ENCODE measurements around the gene SVEP1.
"Not testable (repeated sequence)": the region's sequence is repeated elsewhere in the genome, so short reads cannot be mapped to it uniquely, and the experiment has no call there.

Gene SVEP1

DNA sequence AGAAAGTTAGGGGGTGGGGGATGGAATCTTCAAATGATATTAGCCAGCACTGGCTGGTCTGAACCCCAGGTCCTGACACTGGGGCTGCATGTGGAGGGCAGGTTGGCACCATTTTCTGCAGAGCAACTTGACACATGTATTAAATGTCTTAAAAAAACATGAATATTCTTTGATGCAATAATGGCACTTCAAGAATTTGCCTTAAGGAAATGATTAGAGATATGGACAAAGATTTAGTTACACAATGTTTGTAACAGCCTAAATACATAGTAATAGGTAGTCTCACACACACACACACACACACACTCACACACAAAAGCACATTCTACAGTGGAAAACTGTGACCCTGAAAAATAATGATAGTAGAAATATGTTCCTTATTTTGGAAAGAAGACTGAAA lies 3.6 kb downstream of the SVEP1 start:
- DNase-seq = no peak

DNA sequence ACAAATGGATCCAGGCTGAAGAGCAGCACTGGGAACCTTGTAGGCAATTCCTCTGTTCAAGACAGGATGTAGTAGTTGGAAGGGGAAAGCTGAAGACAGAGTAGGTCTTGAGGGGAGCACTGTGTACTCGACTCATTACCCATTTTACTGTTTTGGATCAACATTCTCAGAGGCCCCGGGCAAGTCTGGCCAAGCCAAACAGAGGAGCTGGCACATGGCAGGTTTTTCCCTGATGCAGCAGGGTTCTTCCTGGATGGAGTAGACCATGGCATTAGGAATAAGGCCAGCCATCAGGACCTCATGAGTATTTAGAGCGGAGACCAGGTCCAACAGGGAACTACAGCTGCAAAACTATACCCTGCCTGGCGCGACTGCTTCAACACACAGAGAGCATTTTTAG lies 4.4 kb downstream of the SVEP1 start:
- DNase-seq = no peak

DNA sequence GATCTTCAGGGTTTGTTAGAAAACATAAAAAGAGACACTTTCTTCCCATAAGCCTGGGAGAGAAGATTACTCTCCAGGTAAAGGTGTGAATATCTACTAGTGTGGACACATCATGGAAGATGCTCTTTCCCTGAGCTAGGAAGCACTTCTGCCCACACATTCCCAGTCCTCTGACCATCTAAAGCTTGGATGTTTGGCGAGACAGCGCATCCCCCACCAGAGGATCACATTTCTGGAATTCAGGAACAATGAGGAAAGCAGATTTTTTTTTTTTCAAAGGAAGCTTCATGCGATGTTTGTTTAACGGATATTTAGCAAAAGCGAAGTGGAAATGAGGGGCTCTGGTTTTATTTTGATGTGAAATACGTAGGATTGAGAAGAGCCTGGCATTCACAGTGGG lies 6.2 kb downstream of the SVEP1 start:
- no peak for DNase-seq

DNA sequence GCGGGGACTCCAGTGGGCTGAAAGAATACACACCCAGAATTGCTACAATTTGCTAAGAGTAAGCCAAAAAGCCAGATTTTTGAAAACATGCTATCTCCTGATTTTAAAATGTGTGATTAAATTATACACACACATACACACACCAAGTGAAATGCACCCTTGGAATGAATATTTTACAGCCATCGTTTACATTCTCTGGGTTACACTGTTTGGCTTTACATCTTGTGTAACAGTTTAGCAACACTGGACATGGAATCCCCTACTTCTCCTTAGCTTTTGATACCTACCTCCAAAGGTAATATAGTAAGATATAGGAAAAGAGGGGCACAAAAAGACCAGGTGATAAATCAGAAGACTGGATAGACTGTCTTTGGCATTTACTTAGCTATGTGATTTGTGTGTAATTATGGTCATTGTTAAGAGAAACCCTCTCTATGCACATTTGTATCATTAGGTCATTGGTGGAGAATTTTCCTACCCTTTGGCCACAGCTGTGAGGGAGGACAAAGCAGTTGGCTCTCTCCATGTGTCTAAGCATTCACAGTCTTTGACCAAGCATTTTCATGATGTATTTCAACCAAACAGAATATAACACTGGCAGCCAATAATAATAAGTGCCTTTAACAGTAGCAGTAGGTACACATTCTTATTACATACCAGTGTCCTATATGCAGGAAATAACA lies 7.6 kb downstream of the SVEP1 start:
- no peak for DNase-seq

DNA sequence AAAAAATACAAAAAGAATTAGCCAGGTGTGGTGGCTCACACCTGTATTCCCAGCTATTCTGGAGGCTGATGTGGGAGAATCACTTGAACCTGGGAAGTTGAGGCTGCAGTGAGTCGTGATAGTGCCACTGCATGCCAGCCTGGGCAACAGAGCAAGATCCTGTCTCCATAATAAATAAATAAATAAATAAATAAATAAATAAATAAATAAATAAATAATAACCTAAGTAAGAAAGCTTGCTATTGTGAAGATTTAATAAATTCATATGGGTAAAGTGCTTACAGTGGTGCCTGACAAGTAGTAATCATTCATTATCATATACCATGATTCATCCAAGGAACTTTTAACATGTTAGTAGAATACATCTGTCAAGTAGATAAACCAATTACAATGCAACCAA lies 13.4 kb downstream of the SVEP1 start:
- DNase-seq = no peak

DNA sequence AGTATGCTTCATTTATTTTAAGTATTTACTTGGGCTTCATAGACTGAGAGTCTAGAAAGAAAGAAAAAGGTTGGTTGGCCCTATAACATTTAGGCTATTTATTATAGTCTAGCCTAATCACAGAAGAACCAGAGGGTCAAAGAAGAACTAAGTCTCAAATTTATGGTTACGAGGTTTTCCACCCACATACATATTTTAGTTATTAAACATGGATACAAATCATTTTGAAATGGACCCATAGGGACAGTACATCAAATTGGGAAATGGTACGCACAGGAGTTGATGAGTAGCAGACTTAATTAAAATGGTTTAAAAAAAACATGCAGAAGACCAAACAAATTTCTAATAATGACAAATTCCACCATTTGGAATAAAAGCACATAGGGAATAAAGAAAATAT lies 17.7 kb downstream of the SVEP1 start:
- no peak for DNase-seq

DNA sequence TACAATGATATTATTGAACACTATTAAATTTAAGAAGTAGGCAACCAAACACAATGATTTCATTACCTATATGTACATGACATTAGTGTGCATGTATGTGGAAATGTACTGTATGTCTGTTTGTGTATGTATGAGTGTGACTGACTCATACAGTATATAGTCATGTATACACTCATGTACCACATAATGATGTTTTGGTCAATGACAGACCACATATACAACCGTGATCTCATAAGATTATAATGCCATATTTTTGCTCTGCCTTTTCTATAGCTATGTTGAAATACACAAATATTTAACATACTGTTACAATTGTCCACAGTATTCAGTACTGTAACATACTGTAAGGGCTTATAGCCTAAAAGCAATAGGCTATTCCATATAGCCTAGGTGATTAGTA lies 19.7 kb downstream of the SVEP1 start:
- no peak for DNase-seq

DNA sequence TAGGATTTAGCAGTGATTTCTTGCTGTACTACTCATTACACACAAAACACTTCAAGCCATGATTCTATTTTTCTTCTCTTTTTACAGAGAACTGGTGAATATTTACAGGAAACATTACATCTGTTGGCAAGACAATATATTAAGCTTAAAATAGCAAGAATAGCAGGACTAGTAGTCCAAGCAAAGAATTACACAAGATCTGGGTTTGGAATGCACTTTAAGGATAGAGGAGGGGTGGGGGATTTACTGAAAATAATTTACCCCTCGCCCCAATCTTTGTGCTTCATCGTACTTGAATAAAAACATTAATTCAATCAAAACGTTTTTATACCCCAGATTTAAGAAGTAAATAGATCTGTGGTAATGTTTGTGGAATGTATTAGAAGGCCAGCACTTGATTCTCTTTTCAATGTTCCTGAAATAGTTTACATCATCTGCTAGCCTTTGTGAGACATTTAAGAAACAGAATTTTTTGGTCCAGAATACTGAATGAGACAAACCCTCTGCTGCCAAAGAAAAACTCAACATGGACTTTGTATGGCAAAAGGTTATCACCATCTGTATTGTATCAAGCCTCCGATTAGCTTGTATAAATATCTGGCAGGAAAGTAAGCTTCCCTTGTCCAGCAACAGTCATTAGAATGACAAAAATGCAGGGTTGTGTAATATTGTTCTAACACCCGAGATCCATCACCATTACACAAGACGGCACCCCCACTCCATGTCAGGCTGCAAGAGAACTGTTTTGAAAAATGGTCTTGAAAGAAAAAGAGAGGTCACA lies 23.8 kb downstream of the SVEP1 start:
- DNase-seq = no peak

DNA sequence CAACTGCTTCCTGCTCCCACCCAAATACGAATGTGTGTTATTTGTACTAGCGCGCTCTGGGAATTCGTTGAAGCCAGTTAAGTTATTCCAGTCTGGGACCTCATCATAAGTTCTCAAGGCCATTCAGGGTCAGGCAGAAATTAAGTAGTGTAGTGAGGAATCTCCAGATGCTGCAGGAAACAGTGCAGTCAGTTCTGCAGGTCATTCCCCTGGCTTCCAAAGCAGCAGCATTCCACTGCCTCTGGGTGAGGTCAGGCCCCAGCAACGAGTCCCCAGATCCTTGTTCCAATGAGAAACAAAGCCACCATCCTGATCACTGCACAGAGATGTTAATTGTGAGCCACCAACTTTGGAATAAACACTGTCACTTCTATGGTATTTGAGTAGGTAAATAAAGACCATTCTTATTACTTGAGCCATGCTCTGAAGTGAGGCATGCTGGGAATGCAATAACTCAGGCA lies 33.1 kb downstream of the SVEP1 start:
- DNase-seq = no peak

DNA sequence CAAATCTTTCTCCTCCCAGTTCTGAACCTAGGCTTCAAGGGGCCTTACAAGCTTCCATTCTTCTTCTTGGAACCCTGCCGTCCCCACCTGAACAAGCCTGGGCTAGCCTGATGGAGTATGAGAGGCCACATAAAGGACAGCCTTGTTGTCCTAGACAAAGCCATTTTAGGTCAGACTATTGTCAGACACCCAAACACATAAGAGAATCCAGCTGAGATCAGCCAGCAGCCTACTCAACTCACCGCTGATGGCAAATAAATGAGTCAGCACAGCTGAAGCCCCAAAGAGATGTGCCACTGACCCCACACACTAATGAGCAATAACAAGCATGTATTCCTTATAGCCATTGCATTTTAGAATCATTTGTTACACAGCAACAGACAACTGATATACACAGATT lies 33.8 kb downstream of the SVEP1 start:
- DNase-seq = no peak

DNA sequence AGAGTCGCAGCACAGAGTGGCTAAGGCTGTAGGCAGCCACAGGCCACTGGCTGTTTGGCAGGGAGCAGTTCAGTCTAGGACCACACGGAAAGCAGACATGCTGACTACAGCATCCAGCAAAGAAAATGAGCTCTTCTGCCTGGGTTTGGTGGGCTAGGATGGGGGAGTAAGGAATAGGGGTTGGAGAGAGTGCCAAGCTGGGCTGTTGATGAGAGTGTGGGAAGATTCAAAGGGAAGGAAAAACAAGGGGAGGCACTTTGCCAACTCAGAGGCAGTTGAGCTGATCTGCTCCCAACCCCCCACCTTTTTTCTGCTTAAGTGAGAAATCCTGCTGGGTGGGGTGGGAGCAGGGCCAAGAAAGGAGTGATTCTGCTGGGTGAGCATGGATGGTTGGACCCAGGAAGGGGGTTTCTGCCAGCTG lies 35.9 kb downstream of the SVEP1 start:
- DNase-seq = no peak

DNA sequence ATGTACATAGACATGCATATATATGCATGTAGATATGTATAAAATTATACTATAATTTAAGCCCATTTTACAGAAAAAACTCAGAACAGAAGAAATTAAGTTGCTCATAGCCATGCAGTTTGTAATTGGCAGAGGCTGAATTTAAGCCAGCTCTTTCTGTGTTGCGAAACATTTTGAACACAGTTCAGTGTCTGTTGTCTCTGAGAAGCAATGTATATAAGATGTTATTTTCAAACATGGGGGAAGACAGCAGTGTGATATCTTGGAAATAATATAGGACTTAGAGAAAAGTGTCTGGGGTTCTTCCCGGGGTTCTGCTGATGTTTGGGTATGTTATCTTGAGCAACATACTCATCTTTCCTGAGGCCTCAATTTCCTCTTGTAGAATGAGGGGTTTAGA lies 37.6 kb downstream of the SVEP1 start:
- no peak for DNase-seq

DNA sequence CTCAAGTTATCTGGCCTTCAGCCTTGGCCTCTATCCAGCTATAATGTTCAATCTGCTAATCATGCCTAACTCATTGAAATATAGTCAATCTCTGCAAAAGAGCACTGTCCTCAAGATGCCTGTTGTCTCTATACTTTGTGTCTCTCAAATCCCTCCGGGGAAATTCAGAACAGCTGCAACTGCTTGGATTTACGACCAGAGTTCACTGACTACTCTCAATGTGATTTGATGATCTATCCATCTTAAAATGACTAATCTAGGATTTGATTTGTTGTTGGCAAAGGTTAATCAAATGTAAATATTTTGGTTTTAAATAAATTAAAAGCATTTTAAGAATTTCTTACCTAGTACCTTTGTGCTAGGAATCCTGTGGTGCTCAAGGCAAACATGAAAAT lies 40.9 kb downstream of the SVEP1 start:
- no peak for DNase-seq

DNA sequence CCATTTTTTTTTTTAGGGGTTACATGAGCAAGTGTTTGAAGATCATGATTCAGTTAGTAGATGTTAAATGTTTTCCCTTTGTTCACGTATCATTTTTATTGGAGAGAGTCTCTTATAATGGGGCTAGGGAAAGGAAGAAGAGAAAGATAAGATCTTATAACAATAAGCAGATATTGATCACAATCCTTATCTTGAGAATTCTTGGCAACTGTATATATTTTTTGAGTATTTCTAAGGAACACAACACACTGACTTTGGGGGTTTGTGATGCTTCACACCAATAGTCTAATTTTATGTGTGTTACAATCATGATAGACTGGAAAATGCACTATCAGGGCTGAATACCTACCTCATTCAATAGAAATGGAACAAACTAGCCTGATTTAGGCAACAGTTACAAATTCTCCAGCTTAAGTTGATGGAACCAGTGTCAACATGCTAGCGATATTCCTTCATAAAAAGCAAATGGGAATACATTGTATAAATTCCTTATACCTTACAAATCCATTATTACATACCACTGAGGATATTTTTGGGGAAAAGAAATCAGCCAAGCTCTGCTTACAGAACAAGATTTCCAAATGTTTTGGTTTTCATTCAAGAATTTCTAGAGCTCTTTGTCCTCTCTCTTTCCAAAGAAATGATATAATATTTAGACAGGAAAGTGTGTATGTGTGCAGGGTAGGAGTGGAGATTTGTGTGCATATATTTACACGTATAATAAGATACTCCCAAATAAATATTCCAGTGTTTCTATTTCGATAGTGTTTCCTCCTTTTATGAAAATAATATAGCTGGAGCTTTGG lies 41.5 kb downstream of the SVEP1 start:
- DNase-seq = no peak

DNA sequence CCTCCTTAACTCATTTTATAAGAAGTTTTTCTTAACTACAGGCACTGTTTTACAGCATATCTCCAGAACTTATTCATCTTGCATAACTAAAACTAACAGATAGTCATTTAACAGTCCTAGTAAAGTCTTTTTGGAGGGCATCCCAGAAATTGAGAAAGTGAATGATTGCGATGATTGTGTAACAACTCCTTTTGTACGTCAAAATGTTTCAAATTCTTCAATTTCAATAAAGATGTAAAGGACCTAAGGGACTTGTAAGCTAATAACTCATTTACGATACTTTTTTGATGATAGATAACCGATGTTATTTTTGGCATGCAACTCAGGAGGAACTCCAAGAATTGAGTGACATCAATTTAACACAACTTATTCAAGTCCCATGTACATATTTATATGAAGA lies 42.7 kb downstream of the SVEP1 start:
- no peak for DNase-seq

DNA sequence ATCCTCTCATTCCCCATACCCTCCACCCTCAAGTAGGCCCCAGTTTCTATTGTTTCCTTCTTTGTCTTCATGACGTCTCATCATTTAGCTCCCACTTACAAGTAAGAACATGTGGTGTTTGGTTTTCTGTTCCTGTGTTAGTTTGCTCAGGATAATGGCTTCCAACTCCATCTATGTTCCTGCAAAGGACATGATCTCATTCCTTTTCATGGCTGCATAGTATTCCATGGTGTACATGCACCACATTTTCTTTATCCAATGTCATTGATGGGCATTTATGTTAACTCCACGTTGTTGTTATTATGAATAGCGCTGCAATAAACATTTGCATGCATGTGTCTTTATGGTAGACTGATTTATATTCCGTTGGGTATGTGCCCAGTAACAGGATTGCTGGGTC lies 45.4 kb downstream of the SVEP1 start:
- not testable (repeated sequence) for DNase-seq

DNA sequence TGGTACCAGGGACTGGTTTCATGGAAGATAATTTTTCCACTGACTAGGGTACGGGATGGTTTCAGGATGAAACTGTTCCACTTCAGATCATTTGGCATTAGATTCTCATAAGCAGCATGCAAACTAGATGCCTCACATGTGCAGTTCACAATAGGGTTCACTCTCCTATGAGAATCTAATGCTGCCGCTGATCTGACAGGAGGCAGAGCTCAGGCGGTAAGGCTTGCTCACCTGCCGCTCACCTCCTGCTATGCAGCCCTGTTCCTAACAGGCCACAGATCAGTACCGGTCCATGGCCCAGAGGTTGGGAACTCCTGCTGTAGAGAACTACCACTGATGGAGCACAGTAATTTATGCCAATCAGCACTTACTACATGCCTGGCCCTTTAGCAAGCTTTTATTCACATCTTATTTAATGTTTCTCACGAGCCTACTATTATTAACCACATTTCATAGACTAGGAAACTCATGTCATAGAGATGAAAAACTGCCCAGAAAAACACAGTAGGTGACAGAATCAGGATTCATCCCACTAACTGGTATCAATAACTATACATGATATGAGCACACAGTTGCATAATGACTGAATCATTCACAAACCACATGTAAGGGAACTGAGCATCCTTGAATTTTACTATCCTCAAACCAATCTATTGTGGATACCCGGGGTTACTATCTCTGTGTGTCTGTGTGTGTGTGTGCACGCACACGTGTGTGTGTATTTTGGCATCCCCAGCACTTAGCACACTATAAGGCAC lies 46.5 kb downstream of the SVEP1 start:
- DNase-seq = no peak

DNA sequence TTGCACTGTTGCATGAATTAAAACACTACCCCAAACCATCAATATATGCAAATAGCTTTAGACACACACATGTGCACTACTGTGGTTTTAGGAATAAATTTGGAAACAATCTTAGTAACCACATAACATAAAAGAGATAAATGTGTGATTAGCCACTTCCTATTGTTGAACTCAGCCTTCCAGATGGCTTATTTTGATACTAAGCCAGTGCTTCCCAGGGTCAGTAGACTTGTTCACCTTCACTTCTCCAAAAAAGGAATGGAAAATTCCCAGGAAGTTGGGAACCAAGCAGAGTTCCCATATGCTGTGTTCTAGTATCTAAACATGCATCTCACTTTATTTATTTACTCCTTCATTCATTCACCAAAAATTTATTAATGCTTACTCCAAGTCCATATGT lies 47.8 kb downstream of the SVEP1 start:
- DNase-seq = no peak

DNA sequence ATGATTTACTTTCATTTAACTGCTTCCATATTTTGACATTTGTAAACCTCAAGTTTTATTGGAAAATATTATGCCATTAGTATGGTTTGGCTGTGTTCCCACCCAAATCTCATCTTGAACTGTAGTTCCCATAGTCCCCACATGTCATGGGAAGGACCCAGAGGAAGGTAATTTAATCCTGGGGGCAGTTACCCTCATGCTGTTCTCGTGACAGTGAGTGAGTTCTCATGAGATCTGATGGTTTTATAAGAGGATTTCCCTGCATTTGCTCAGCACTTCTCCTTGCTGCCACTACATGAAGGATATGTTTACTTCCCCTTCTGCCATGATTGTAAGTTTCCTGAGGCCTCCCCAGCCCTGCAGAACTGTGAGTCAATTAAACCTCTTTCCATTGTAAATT lies 48.3 kb downstream of the SVEP1 start:
- DNase-seq = not testable (repeated sequence)

DNA sequence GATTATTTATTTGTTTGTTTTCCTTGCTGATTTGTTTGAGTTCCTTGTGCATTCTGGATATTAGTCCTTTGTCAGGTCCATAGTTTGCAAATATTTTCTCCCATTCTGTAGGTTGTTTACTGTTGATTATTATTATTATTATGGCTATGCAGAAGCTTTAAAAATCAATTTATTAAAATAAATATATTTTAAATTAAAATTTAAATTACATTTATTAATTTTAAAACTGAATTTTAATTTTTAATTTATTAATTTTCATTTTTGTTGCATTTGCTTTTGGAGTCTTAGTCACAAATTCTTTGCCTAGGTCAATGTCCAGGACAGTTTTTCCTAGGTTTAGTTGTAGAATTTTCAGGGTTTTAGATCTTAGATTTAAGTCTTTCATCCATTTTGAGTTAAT lies 50.9 kb downstream of the SVEP1 start:
- no peak for DNase-seq

DNA sequence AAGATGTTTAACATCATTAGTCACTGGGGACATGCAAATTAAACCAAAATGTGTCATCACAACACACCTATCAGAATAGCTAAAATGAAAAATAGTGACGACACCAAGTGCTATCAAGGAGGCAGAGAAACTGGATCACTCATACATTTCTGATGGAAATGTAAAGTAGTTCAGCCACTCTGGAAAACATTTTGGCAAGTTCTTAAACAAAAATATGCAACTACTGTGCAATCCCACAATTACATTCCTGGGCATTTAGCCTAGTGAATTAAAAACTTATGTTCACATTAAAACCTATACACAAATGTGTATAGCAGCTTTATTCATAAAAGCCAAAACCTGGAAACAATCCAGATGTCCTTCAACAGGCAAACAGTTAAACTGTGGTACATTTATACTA lies 53.1 kb downstream of the SVEP1 start:
- DNase-seq = no peak

DNA sequence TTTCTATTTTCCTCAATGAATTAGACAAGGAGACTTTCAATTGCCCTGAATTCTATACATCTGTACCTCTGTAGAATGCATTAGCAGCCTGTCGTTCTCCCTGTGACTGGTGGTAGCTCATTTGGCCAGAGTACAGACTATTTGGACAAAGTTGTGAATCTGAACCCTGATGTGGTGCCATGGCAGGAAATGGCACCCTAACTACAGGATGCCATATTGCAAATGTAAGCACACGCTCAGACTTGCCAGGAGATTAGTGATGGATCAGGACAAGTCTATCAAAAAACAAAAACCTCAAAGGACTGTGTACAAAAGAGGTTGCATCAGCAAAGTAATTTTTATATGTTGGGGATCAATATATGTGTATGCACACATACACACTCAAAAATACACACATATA lies 58.3 kb downstream of the SVEP1 start:
- DNase-seq = no peak

DNA sequence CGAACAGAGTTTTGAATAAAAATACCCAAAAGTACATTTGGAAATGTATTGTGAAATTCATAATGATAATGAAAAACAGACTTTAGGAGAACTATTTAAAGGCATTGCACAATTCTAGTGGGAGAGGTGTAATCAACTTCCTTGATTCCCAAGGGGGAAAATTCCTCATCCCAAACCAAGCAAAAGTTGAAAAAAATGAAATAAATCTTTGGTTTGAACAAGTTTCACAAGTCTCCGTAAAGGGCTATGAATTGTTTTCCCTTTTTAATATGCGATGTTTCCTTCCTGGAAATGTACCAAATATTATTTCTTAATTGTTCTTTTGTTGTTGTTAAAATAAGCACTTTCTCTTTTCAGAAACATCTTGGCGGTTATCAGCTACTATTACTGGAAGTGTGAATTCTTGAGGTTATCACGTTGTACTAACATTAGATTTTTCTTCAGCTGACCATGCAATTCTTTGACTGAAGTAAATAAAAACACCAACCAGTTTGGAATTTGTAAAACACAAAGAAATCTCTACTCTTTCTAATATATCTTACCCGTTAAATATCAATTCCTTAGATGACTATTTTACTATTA lies 59.3 kb downstream of the SVEP1 start:
- DNase-seq = no peak

Measured in inflammatory macrophage treated with lipopolysaccharide for 4 hours (primary cell).